Neural crest cell (in vitro differentiated cells): ENCODE measurements around the gene KCNF1. TPM values are rescaled to one million over a fixed set of nuclear protein-coding genes. Genes with fewer than 3 reads are reported as not detected.

Experiments used
- DNase-seq: peaks from one replicate; pipeline ENCODE4 v3.0.0; 2021; ENCODE audit warnings: low read depth, mixed read lengths, low spot score
- H3K27ac Mint-ChIP-seq: one replicate; pipeline ENCODE4 v1.8.0; 2021; ENCODE audit warnings: mild to moderate bottlenecking, mixed read lengths; ENCODE audit not compliant: unreplicated experiment
- H3K27me3 Mint-ChIP-seq: 2 replicates; pipeline ENCODE4 v1.8.0; 2021; ENCODE audit warnings: low read depth, mild to moderate bottlenecking, mixed read lengths
- H3K36me3 Mint-ChIP-seq: 2 replicates; pipeline ENCODE4 v1.8.0; 2021; ENCODE audit warnings: low read depth, mild to moderate bottlenecking, mixed read lengths
- H3K4me1 Mint-ChIP-seq: 2 replicates; pipeline ENCODE4 v1.8.0; 2021; ENCODE audit warnings: mixed read lengths
- H3K4me3 Mint-ChIP-seq: one replicate; pipeline ENCODE4 v1.8.0; 2021; ENCODE audit warnings: mild to moderate bottlenecking, mixed read lengths
- H3K9me3 Mint-ChIP-seq: 2 replicates; pipeline ENCODE4 v1.8.0; 2021; ENCODE audit warnings: mixed read lengths
- total RNA-seq: library from RNA; stranded (reverse); gene quantifications from 2 replicates; pipeline ENCODE4 v1.2.1, GENCODE V29; 2021
- TF ChIP-seq, protein P1 (sequence below): fragments of 200-600 bp; sonication (generic); conservative IDR thresholded peaks from 2 replicates; pipeline ENCODE4 v1.5.0; 2021; ENCODE audit warnings: antibody characterized with exemption, mild to moderate bottlenecking

The KCNF1 gene
- total RNA-seq, 1 donor from 2014 or later: 1.1 TPM

DNA sequence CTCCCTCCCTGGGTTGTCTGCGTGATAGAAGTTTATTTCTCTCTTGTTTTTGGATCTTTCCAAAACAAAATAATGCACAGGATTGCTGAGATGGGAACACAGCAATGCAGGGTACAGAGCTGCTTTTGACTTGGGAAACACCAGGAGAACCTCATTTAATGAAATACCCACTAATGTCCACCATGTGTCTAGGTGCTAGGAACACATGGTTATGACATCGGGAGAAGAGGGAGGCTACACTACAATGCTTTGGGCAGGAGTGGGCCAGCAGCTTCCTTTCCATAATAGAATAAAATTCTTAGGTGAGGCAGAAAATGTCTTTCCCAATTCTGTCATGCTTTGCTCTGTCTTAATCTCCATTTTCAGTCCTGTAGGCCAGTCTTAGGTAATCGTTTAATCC is 29.2 kb upstream of the KCNF1 start:
- Mint-ChIP-seq H3K36me3 (no peaks in the 10 kb centered on the region), H3K4me3 (no peak overlapping the region), H3K9me3 (no peaks in the 10 kb centered on the region), H3K27ac (no peak overlapping the region), H3K27me3 (no peaks in the 10 kb centered on the region), H3K4me1 (peaks cover 33% of the 10 kb centered on the region)
- TF ChIP-seq, protein P1, sequence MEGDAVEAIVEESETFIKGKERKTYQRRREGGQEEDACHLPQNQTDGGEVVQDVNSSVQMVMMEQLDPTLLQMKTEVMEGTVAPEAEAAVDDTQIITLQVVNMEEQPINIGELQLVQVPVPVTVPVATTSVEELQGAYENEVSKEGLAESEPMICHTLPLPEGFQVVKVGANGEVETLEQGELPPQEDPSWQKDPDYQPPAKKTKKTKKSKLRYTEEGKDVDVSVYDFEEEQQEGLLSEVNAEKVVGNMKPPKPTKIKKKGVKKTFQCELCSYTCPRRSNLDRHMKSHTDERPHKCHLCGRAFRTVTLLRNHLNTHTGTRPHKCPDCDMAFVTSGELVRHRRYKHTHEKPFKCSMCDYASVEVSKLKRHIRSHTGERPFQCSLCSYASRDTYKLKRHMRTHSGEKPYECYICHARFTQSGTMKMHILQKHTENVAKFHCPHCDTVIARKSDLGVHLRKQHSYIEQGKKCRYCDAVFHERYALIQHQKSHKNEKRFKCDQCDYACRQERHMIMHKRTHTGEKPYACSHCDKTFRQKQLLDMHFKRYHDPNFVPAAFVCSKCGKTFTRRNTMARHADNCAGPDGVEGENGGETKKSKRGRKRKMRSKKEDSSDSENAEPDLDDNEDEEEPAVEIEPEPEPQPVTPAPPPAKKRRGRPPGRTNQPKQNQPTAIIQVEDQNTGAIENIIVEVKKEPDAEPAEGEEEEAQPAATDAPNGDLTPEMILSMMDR: no peak
- no peak for DNase-seq

GRCh38 chr2:10883066-10883465 is 28.7 kb upstream of the KCNF1 start:
- TF ChIP-seq, protein P1: no peak
- DNase-seq: no peak
- peaks cover 29% of the 10 kb centered on the region for H3K4me1 Mint-ChIP-seq
- no peaks in the 10 kb centered on the region for H3K36me3 Mint-ChIP-seq
- no peak overlapping the region for H3K4me3 Mint-ChIP-seq
- no peak overlapping the region for H3K27ac Mint-ChIP-seq
- no peaks in the 10 kb centered on the region for H3K27me3 Mint-ChIP-seq
- no peaks in the 10 kb centered on the region for H3K9me3 Mint-ChIP-seq

- TF ChIP-seq, protein P1: no peak
- Mint-ChIP-seq H3K9me3 (no peaks in the 10 kb centered on the region), H3K4me3 (peak overlapping the region; percentile 21), H3K27ac (no peak overlapping the region), H3K27me3 (peaks cover 2% of the 10 kb centered on the region), H3K4me1 (peaks cover 25% of the 10 kb centered on the region), H3K36me3 (no peaks in the 10 kb centered on the region)
- no peak for DNase-seq
Measured at GRCh38 chr2:10883801-10884478, 27.8 kb upstream of the KCNF1 start.

DNA sequence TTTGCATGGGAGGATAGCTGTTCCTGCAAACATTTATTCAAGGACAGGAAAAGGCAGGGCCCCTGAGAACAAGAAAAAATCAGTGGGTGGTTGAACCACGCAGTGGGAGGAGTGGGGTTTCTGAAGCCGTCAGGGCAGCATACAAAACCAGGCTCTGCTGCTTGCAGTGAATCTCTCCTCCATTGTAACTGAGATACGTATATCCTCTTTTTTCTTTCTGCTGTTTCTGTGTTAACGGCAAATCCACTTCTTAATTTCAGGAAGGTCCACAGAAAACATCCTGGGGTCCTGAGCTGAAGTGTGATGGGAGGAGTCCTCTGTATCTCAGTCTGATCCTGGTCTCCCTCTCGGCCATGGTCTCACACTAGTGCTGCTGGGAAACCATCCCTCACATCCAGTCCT is 27.2 kb upstream of the KCNF1 start:
- no peak for DNase-seq
- Mint-ChIP-seq H3K9me3 (no peaks in the 10 kb centered on the region), H3K27ac (no peak overlapping the region), H3K4me3 (peak overlapping the region; percentile 21), H3K4me1 (peaks cover 25% of the 10 kb centered on the region), H3K27me3 (peaks cover 7% of the 10 kb centered on the region), H3K36me3 (no peaks in the 10 kb centered on the region)
- TF ChIP-seq, protein P1: no peak

- no peak overlapping the region for H3K27ac Mint-ChIP-seq
- TF ChIP-seq, protein P1: no peak
- H3K4me3 Mint-ChIP-seq: no peak overlapping the region
- no peaks in the 10 kb centered on the region for H3K36me3 Mint-ChIP-seq
- peaks cover 25% of the 10 kb centered on the region for H3K4me1 Mint-ChIP-seq
- no peak for DNase-seq
- H3K9me3 Mint-ChIP-seq: no peaks in the 10 kb centered on the region
- peaks cover 10% of the 10 kb centered on the region for H3K27me3 Mint-ChIP-seq
Measured at GRCh38 chr2:10885094-10885860, 26.5 kb upstream of the KCNF1 start.
